HG03159 (cell line): ENCODE data around the gene LBX2.
A peak's percentile ranks its signal among the peaks of the same experiment; 100 is the strongest.

Experiments used
- ATAC-seq: cut with Tn5 transposase; IDR thresholded peaks from one replicate; pipeline ENCODE4 v1.9.1; 2021; ENCODE audit warnings: mild to moderate bottlenecking, moderate library complexity; ENCODE audit not compliant: unreplicated experiment

Gene LBX2

DNA sequence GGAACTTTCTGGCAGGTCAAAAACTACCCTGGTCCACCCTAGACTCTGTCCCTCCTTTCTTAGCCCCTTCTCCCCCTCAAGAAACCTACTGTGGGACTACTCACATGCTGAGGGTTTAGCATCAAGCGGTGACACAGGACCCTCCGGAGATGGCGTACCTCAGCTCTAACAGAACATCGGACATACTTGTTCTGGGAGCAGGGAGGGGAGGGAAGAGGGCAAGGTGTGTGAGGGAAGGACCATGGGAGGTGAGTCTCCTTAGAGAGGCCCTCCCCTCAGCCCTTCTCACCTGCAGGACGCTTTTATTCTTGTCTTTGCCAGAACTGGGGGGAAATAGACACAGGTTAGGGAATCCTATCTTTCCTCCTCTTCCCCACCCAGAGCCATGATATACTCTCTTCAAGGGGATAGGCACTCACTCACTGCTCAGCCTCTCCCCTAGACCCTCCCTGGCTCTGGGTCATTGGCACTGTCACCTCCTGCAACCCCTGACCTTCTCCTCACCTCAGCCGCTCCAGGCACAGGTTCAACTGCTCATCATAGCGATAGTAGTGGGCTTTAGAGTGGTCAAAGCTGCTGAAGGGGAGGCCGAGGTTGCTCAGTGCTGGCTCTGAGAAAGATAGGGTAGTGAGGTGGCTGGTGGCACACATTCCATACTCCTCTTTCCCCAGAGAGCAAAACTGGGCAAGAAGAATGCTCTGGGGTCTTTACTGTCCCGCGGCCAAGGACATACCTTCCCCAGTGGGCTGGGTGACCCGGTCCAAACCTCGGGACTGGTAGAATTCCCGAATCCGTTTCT, 6.2 kb upstream of the LBX2 start:
- ATAC-seq, result no peak

DNA sequence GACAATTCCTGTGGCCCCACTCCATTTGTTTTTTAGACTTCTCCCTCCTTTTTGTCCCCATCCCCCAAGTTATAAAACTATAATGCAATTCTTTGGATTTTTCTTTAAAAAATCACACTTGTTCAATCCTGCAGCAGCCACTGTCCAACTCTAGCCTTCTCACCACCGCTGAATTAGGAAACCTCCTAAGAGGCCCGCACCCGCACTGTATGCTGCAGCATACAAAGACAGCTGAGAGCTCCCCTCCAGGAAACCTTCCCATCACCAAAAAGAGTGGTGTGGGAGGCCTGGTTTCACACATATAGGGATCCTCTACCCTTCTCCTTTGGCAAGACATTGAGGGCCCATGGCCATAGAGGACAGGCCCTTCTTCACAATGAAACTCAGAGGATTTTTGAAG, 5.2 kb upstream of the LBX2 start:
- no peak for ATAC-seq

DNA sequence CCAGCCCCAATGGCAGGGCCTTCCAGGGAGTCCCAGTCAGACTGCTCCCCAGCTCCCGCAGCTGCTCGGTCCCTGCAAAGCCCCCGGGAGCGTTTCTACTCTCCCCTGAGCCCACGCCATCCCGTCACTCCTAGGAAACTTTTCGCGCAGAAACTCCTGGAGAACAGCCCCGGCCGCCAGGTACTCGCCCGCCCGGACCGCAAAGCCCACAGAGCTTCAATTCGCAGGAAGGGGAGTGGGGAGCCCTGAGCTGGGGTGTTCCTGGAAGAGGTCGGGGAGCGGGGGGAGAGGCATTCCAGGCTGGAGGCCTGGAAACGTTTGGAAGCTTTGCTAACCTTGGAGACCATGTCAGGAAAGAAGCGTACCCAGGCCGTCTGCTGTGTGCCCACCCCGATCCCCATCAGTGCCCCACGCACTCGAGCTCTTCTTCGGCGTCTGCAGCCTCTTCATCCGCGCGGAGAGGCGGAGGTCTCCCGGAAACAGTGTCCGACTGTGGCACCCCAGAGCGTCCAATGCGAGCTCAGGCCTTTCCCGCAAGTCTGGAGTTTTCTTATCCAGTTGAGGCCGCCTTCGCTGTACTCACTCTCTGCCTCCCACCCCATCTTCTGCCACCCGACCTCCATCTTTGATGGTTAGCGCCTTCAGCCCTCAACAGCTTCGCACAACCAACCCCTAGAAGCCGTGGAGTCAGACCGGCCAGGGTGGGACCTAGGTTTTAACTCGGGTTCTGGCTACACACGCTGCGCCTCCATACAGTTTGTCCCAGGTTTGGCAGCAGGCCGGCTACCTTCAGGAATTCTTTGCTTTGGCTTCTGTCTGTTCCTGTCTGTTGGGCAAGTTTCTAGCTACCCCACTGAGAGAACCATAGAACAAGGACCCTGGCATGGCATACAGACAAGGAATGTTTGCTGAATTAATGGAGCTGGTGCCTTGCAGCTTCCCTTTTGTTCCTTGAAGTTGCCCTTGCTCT, 4.4 kb upstream of the LBX2 start:
- ATAC-seq, result no peak

DNA sequence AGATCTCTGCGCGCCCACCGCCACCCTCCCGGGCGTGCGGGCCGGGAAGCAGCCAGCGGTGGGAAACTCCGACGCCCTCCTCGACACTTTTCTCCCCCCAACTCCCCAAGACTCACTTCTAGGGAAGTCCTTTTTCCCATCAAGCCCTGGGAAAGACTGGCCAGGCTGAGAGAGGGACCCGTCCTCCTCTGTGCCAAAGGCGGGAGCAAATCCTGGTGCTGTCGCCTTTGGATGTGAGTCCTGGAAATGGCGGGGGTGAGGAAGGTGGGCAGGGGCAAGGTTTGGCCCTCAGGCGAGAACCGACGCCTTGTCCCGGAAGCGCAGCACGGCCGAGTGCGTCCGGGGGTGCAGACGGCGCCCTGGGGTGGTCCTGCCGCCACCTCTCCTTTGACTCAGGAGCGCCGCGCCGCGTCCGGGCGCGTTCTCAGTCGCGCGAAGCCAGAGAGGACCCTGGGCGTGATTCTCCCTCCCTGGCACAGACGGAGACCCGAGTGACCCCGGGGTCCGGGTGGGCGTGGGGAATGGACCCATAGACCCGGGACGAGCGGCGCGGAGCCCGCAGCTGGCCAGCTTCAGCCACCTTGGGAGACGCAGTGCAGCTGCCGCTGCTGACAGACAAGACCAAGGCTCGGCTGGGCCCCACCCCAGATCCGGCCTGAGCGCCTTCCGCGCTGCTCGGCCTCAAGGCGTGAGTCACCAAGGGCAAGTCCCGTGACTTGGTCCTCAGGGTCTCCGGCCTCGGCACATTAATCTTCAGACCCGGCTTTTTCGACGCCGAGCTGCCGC, 3.5 kb upstream of the LBX2 start:
- peak; percentile 34 for ATAC-seq

DNA sequence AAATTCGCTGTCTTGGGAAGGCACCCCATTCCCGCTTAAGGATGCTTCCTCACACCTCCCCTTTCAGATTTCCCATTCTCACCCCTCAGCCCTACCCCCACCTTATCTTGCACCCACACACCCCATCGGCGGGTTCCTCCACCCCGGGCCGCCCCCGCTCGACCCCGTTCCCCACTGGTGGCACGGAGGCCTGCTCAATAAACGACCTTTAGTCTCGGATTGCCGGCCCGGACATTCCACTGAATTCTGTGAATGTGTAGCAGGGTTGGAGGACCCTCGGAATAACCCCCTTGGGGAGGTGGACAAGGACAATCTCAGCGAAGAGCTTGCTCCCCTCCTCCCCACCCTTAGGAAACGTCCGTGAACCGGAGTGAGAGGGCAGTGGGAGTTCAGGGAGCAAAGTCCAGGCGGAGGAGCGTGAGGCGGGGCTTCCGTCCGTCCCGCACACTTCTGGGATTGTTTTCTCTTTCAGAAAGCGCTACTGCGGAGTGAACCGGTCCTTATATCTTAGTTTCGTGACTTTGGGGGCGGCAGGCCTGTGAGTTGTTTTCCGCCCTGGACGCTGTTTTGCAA, 2.8 kb upstream of the LBX2 start:
- no peak for ATAC-seq

DNA sequence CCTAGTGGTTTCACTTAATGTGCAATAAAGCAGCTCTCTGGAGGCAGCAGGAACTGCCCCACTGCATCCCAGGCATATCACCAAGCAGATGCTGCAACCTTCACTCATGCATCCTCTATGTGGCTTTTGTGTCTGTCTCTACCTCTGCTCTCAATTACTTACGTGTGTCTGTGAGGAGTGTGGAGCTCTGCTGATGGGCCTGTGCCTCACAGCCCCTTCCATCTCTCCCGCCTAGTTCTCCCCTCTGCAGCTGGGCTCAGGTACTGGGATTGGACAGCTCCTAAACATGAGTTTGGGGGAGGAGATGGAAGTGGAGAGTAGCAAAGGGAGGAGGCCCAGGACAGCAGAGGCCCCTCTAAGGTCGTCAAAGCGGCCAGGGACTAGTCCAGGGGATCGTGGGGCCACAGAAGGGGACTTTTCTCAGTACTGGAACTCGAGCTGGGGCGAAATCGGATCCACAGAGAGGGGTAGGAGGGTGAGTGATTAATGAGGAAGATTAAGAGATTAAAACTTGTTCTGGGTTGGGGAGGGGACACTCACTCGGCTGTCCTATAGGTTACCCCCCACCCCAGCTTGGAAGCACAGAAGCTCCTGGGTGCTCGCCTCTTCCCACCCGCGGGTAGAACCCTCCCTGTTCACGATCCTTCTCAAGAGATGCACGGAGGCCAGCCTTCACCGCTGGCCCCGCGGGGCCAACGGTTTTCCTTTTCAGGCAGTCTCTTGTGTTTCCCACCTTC, 2.1 kb upstream of the LBX2 start:
- ATAC-seq, result no peak

DNA sequence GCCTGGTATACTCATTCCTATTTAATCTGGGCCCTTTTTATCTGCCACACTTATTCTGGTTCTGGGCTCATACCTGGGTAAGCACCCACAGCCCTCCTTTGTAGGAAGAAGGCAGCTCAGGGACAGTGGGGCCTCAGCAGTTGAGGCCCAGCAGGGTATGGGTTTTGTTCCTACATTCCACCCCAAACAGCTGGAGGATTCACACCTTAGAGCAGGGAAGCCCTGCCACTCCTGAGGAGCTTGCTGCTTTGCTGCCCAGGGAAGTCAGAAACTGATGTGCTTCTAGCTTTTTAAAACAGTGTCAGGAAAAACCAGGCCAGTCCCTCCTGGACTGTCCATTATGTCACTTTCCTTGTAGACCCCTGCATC, 1.2 kb upstream of the LBX2 start:
- ATAC-seq, result no peak

DNA sequence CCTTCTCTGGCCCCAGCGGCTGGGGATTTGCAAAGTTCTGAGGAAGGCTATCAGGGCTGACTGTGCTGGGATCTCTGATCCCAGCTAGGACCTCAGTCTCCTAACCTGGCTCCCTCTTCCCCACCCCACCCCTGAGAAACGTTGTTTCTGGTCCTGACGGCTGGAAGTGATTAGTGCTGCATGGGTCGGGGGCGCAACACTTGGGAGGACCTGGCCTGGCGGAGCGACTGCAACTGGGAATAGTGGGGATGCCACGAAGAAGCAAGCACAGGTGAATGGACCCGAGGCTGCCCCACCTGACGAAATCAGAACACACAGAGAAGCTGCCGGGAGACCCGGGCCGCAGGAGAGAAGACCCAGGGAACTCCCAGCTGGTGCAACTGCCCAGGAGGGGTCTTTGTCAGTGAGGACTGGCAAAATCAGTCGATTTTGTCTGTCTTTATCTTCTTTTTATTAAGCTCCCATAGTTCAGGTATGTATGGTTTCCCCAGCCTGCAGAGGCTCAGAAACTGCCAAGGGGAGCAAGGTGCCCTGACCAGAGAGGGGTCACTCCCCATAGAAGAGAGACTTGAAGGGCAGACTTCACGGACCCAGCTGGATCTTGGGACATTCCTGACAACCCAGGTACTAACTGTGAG, 656 bp upstream of the LBX2 start:
- ATAC-seq, result no peak

DNA sequence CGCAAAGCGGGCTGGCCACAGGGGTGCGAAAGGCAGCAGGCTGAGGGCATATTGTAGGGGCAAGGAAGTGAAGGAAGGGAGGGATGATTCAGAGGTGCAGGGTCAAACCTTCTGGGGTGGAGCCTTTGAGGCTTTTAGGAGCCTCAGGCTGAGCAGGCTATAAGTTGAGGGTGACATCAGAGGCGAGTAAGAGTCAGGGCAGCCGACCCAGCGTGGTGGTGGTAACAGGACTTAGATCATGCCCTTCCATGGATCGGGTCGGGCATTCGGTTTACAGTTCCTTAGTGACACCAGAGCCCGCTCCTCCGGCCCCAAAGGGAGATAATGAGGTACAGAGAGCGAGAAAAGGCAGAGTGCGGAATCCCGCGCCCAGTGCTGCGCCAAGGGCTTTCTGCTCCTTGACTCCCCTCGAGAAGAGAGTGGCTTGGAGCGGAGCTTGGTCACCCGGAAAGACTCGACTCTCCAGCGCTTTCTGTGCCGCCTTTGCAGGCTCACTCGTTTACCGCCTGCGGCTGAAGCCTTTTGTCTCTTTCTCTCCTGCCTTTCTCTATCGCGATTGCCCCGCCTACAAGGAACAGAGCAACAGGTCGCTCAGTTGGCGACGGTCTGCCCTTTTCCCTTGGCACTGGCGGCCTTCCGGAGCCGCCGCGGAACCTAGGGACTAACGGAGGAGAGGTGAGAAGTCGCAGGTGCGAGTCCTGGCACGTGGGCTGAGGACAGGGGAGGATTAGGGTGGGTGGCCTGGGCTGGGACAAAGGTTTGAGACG, 720 bp downstream of the LBX2 start:
- no peak for ATAC-seq

DNA sequence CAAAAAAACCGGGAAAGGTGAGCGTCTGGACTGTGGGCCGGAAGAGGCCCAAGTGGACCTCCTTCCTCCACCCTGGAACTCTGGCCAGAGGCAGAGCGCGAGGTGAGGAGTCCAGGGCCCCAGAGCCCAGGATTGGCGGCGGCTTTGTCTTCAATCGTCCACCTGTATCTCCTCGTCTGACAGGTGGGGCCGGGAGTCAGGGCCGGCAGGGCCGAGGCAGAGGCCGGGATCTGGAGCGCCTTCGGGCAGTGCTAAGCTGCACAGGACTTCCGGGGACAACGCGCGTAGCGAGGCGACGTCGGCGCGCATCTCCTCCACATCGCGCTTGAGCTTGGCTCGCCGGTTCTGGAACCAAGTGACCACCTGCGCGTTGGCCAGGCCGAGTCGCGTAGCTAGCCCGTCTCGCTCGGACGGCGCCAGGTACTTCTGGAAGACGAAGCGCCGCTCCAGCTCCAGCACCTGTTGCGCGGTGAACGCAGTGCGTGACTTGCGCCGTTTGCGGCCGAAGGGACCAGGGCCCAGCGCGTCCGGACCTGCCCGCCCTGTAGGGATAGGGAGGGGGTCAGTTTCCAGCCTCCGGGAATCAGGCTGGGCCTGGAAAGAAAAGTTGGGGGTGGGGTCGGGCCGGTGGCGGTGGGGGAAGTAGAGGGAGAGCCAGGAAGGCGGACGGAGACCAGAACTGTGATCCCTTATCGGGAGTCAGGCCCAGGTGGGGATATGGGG, 1.5 kb downstream of the LBX2 start:
- ATAC-seq, result no peak

DNA sequence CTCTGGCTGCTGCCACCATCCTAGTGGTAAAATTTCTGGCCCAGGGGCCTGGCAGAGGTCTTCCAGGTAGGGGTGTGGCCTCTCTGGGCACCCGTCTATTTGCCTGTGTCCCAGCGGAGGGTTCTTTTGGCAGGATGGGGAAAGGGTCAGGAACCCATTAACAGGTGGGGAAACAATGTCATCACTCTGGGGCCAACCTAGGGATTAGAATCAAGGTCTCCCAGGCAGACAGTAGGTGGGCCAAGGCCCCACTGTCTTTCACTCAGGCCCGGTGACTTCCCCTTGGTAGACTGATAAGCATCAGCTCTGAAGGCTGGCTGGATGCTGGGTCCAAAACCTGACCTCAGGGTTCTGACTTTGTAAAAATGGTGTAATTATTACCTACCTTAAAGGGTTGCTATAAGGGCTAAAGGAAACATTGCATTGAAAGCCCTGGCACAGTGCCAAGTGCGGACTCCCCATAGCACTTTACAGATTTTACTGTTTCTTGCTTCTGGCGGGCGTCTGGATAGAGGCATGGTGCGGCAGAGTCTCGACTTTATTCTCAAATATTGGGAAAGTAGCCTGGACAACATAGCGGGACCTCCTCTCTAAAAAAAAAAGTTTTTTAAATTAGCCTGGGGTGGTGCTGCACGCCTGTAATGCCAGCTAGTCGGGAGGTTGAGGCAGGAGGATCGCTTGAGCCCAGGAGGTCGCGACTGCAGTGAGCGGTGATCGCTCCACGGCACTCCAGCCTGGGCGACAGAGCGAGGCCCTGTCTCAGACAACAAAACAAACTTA, 2.2 kb downstream of the LBX2 start:
- no peak for ATAC-seq

DNA sequence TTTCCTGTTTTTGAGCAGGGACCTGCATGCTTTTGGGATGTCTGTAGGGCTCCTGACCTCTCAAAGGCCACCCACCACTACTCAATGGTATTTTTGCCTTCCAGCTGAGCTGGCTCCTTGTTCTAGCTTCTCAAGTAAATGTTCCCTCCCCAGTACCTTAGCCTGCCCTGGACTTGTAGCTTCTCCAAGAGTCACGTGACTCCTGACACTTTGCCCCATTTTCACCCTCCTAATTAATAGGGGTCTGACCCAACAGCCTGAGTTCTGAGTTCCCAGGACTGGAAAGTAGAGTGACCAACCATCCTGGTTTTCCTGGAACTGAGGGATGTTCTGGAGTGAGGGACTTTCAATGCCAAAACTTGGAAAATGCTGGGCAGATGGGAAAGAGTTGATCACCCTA, 4.0 kb downstream of the LBX2 start:
- ATAC-seq, result no peak

DNA sequence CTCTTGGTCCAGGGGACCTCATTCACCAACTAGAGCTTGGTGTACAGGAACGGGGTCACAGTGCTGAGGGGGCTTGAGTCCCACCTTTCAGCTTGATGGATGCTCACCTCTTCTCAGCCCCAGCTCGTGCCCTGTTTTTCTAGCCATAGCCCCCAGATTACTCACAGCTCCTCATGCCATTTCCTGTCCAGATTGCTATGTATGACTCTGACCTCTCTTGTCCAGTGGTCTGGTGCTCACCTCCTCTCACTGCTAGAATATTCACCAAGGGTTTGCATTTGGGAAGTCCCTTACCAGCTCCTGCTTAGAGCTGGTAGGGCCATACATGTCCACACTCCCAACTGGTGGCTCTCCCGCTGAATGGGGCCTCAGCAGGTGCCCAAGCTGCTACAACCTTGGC, 5.9 kb downstream of the LBX2 start:
- no peak for ATAC-seq

DNA sequence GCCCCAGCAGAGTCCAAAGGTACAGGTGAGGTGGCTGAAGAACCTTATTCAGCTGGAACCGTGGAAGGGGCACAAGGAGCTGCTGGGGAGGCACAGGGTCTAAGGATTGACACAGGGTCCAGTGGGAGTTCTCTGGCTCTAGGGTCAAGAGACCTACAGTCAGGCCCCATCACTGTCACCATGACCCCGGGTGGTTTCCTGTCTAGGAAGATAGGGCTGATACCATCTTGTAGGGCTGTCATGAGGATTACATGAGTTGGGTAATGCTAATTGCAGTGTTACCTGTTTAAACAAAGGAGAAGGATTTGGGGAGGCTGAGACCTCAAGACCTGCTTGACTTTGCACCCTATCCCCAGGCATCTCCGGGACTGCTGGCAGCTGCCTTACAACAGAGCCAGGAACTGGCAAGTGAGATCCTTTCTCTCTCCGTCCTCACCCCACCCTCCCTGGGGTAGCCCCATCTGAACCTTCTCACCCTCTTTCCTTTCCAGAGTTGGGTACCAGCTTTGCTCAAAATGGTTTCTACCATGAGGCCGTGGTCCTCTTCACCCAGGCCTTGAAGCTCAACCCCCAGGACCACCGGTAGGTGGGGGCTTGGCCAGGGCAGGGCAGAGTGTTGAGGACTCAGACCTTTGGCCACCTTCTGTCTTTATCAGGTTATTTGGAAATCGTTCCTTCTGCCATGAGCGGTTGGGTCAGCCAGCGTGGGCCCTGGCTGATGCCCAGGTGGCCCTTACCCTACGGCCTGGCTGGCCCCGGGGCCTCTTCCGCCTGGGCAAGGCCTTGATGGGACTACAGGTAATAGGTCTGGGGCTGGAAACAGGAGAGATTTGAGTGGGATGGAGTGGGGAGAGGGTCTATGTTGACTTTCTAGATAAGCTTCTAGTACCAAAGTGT, 7.5 kb downstream of the LBX2 start:
- ATAC-seq, result no peak

DNA sequence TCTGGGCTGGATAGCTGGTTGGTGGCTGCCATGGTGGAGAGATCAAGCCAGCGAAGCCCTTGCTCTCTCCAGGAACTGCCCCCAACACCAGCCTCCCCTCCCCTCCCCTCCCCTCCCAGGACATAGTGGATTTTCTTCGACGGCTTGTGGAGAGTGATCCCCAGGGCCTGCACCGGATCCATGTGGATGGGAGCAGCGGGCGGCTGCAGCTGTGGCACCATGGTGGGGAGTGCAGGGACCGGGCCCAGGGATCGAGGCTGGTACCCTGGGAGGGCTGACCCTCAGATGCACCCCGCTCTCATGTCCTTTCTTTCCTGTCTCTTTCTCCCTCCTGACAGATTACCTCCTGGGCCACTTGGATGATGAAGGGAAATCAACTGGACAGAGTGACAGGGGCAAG, 9.5 kb downstream of the LBX2 start:
- no peak for ATAC-seq

DNA sequence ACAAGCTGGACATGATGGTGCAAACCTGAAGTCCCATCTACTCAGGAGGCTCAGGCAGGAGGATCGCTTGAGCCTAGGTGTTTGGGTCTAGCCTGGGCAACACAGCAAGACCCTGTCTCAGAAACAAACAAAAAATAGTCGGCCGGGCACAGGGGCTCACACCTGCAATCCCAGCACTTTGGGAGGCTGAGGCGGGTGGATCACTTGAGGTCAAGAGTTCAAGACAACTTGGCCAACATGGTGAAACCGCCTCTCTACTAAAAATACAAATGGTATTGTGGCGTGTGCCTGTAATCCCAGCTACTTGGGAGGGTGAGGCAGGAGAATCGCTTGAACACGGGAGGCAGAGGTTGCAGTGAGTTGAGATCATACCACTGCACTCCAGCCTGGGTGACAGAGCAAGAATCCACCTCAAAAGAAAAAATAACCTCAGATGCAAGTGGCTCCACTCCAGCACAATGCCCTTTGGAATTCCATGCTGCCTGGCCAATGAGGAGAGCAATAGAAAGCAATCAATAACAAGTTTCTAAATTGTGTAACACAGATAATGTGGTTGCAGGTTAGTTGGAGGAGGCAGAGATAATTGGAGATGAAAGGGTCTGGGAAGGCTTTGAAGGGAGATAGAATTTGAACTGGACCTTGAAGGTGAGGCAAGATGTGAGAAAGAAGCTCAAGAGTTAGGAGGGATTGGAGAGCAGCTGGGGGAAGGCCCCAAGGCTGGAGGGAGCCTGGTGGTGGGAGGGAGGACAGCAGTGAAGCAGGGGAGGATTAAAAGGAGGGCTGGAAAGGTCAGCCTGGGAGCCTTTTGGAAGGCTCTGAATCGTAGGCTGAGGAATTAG, 10.5 kb downstream of the LBX2 start:
- ATAC-seq, result no peak
